Superior temporal gyrus (tissue), 1 donor: ENCODE data around the gene CLDN24.

Source experiments
- DNase-seq: peaks from one replicate; pipeline ENCODE4 v3.0.0-alpha.2; 2016; ENCODE audit errors: extremely low spot score

Gene CLDN24

DNA sequence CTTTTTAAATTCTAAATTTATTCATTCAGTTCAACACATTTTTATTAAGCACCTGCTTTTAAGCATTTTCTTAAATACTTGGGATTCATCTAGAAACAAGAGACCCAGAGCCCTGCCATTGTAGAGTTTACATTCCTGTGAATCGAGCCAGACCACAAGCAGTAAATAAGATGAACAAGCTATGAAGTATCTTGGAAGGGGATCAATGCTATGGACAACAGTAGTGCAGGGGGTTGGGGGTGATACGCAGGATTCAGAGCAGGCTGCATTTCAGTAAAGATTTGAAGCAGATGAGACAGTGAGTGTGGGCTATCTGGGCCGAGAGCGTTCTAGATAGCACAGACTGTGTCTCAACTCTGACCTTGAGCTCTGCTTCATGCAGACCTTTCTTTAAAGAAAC lies 37.3 kb downstream of the CLDN24 start:
- no peak for DNase-seq

DNA sequence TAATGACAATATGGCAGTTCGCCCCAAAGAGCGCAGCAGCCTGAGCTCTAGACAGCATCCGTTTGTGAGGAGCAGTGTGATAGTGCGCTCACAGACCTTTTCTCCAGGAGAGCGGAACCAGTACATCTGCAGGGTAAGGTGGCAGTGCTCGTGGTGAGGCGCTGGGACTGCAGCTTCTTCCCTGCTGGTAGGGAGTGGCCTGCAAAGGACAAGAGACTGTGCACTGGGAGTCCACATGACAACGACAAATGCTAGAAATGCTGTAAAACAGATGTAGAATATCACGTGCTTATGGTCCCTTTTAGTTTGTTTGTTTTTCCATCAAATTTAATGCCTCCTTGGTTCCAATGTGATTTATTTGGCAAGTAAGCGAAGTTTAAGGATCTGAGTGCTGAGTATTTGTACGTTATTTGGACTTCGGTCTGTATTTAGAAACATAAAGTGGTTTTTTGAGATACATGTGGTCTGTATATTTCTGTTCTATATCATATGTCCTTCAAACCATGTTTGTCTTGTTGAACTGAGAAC lies 37.9 kb downstream of the CLDN24 start:
- DNase-seq, result no peak

DNA sequence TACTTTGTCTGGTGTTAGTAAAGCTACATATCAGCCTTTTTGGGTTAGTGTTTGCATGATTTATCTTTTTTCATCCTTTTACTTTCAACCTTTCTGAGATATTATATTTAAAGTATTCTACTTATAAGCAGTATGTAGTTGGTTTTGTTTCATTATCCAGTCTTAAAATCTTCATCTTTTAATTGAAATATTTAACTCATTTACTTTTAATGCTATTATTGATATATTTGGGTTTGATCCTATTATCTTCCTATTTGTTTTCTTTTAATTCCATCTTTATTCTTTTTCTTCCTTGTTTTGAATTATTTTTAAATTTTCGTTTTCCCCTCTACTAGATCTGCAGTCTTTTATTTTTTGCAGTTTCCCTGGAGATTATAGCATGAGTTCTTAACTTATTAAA lies 46.1 kb downstream of the CLDN24 start:
- no peak for DNase-seq

DNA sequence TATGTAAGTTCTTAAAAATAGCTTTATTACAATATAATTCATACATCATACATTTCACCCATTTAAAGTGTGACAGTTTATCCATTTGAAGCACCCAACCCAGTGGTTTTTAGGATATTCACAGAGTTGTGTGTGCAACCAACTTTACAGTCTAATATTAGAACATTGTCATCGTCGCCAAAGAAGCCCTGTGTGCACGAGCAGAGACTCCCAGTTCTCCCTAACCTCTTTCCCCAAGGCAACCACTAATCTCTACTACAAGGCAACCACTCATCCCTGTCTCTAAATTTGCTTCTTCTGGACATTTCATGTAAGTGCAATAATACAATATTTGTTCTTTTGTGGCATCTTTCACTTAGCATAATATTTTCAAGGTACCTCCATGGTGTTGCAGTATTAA lies 49.8 kb downstream of the CLDN24 start:
- DNase-seq, result no peak
